ENCODE data around the gene TMEM72. TPM values are rescaled to one million over a fixed set of nuclear protein-coding genes. Genes with fewer than 3 reads are reported as not detected.

TMEM72 gene
- total RNA-seq, 1 experiment from 2014 or later: not detected

DNA sequence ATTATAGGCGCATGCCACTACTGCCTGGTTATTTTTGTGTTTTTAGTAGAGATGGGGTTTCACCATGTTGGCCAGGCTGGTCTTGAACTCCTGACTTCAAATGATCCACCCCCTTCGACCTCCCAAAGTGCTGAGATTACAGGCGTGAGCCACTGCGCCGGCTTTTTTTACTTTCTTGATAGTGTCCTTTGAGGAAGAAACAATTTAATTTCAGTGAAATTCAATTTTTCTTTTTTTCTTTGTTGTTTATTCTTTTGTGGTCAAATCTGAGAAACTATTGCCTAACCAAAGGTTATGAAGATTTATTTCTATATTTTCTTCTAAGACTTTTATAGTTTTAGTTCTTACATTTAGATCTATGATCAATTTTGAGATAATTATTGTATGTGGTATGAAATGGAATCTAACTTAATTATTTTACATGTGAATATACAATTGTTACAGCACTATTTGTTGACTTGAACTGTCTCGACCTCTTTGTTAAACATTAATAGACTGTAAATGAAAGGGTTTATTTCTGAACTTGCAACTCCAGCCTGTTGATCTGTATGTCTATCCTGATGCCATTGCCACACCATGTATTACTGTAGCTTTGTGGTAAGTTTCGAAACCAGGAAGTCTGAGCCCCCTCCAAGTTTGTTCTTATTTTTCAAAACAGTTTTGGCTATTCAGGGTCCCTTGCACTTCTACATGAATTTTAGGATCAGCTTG is 28.7 kb downstream of the TMEM72 start:
- Histone ChIP-seq H3K36me3 (ENCODE audit: control insufficient read depth in 1 of 2, insufficient read depth in 2 of 2, low read length in 2 of 2) (no peaks in the 10 kb centered on the region), H3K9me3 (ENCODE audit: control insufficient read depth in 1 of 2, insufficient read depth in 1 of 2, low read depth in 1 of 2, low read length in 2 of 2) (peaks cover 0 to 10% of the 10 kb centered on the region in 2 experiments; a peak in 1 of 4 replicates), H3K9me2 (ENCODE audit: insufficient read depth) (no peaks in the 10 kb centered on the region), H3K4me1 (ENCODE audit: control insufficient read depth in 1 of 2, insufficient read depth in 2 of 2, low read length in 2 of 2) (no peaks in the 10 kb centered on the region), H4K20me1 (ENCODE audit: insufficient read depth) (no peaks in the 10 kb centered on the region), H3K79me2 (ENCODE audit: insufficient read depth, low read length) (no peaks in the 10 kb centered on the region), H3K4me3 (replicated peaks in 1 of 2; ENCODE audit: low read depth in 1 of 2, low read length in 2 of 2) (no peak overlapping the region), H3K27ac (ENCODE audit: low read depth, low read length) (no peak overlapping the region), H3K4me2 (ENCODE audit: low read length) (no peak overlapping the region), H3K27me3 (ENCODE audit: insufficient read depth, low read length) (no peaks in the 10 kb centered on the region), H2AFZ (ENCODE audit: low read depth, low read length, poor library complexity, severe bottlenecking) (no peak overlapping the region), H3K9ac (ENCODE audit: low read length) (no peak overlapping the region)
- intact Hi-C loops (cut with micrococcal nuclease): loop anchor here (10.0 kb wide), 1 partner anchor 295 kb away; no protein-coding TSS in a partner anchor
- RAD21 ChIA-PET (ENCODE audit: low non-redundant PET in 1 of 2, low total read pairs in 2 of 2, uncharacterized antibody in 2 of 2, unreplicated experiment in 2 of 2): no interaction called here
- CTCF ChIA-PET: no interaction called here
- DNase-seq (ENCODE audit: low read depth, low spot score) (no peak), ATAC-seq (no peak)
- BruUV-seq (replicated peaks): no TSS peak
- TF ChIP-seq, protein P1, sequence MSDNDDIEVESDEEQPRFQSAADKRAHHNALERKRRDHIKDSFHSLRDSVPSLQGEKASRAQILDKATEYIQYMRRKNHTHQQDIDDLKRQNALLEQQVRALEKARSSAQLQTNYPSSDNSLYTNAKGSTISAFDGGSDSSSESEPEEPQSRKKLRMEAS (IDR thresholded peaks at IDR 0.05): no peak
- TF ChIP-seq SRF (IDR thresholded peaks at IDR 0.05; ENCODE audit: low read depth) (no peak), YY1 (IDR thresholded peaks at IDR 0.05; ENCODE audit: extremely low read depth, insufficient replicate concordance, low read depth, low read length) (no peak), TCF7L2 (IDR thresholded peaks at IDR 0.05; ENCODE audit: borderline replicate concordance, extremely low read depth, insufficient read depth, insufficient read length) (no peak), POLR2A (IDR thresholded peaks at IDR 0.05; ENCODE audit: borderline replicate concordance, extremely low read depth, insufficient read depth, insufficient read length) (no peak), POLR2AphosphoS5 (IDR thresholded peaks at IDR 0.05; ENCODE audit: low read depth, low read length) (no peak), EGR1 (IDR thresholded peaks at IDR 0.05; ENCODE audit: low read depth) (no peak), SIN3A (IDR thresholded peaks at IDR 0.05; ENCODE audit: low read depth) (no peak), EZH2 (IDR thresholded peaks at IDR 0.05) (no peak), ZFX (IDR thresholded peaks at IDR 0.05) (no peak), SP1 (IDR thresholded peaks at IDR 0.05; ENCODE audit: low read depth) (no peak), ZNF274 (IDR thresholded peaks at IDR 0.05; ENCODE audit: low read depth, low read length) (no peak), ELF1 (IDR thresholded peaks at IDR 0.05; ENCODE audit: borderline replicate concordance, low read depth) (no peak), CEBPB (IDR thresholded peaks at IDR 0.05; ENCODE audit: low read depth) (no peak), FOSL1 (IDR thresholded peaks at IDR 0.05; ENCODE audit: low read depth) (no peak), RAD21 (IDR thresholded peaks at IDR 0.05; ENCODE audit: low read depth) (no peak), EZH2phosphoT487 (IDR thresholded peaks at IDR 0.05; ENCODE audit: borderline replicate concordance) (no peak)
- TF ChIP-seq, protein P2, sequence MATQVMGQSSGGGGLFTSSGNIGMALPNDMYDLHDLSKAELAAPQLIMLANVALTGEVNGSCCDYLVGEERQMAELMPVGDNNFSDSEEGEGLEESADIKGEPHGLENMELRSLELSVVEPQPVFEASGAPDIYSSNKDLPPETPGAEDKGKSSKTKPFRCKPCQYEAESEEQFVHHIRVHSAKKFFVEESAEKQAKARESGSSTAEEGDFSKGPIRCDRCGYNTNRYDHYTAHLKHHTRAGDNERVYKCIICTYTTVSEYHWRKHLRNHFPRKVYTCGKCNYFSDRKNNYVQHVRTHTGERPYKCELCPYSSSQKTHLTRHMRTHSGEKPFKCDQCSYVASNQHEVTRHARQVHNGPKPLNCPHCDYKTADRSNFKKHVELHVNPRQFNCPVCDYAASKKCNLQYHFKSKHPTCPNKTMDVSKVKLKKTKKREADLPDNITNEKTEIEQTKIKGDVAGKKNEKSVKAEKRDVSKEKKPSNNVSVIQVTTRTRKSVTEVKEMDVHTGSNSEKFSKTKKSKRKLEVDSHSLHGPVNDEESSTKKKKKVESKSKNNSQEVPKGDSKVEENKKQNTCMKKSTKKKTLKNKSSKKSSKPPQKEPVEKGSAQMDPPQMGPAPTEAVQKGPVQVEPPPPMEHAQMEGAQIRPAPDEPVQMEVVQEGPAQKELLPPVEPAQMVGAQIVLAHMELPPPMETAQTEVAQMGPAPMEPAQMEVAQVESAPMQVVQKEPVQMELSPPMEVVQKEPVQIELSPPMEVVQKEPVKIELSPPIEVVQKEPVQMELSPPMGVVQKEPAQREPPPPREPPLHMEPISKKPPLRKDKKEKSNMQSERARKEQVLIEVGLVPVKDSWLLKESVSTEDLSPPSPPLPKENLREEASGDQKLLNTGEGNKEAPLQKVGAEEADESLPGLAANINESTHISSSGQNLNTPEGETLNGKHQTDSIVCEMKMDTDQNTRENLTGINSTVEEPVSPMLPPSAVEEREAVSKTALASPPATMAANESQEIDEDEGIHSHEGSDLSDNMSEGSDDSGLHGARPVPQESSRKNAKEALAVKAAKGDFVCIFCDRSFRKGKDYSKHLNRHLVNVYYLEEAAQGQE (IDR thresholded peaks at IDR 0.05; ENCODE audit: low read depth): no peak
- TF ChIP-seq, protein P3, sequence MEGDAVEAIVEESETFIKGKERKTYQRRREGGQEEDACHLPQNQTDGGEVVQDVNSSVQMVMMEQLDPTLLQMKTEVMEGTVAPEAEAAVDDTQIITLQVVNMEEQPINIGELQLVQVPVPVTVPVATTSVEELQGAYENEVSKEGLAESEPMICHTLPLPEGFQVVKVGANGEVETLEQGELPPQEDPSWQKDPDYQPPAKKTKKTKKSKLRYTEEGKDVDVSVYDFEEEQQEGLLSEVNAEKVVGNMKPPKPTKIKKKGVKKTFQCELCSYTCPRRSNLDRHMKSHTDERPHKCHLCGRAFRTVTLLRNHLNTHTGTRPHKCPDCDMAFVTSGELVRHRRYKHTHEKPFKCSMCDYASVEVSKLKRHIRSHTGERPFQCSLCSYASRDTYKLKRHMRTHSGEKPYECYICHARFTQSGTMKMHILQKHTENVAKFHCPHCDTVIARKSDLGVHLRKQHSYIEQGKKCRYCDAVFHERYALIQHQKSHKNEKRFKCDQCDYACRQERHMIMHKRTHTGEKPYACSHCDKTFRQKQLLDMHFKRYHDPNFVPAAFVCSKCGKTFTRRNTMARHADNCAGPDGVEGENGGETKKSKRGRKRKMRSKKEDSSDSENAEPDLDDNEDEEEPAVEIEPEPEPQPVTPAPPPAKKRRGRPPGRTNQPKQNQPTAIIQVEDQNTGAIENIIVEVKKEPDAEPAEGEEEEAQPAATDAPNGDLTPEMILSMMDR (IDR thresholded peaks at IDR 0.05 in 2 of 3, conservative IDR thresholded peaks at IDR 0.05 in 1 of 3; ENCODE audit: borderline replicate concordance in 1 of 3, insufficient read depth in 1 of 3, low read depth in 2 of 3, low read length in 2 of 3): no peak
- TF ChIP-seq, protein P4, sequence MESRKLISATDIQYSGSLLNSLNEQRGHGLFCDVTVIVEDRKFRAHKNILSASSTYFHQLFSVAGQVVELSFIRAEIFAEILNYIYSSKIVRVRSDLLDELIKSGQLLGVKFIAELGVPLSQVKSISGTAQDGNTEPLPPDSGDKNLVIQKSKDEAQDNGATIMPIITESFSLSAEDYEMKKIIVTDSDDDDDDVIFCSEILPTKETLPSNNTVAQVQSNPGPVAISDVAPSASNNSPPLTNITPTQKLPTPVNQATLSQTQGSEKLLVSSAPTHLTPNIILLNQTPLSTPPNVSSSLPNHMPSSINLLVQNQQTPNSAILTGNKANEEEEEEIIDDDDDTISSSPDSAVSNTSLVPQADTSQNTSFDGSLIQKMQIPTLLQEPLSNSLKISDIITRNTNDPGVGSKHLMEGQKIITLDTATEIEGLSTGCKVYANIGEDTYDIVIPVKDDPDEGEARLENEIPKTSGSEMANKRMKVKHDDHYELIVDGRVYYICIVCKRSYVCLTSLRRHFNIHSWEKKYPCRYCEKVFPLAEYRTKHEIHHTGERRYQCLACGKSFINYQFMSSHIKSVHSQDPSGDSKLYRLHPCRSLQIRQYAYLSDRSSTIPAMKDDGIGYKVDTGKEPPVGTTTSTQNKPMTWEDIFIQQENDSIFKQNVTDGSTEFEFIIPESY (IDR thresholded peaks at IDR 0.05; ENCODE audit: extremely low read depth, insufficient replicate concordance, low read length): no peak
- POLR2A ChIA-PET: no interaction called here

Measured in HCT116 (cell line).